DMS153 treated with DMSO at 0.1 percent for 48 hours (cell line): ENCODE results near the gene HELB.

Experiments
- DNase-seq: peaks from one replicate; lab custom pipeline; 2025; ENCODE audit not compliant: unreplicated experiment; lab: John Stamatoyannopoulos, UW

The HELB gene

GRCh38 chr12:66359300-66359699, 57.0 kb downstream of the HELB start:
- DNase-seq = no peak

GRCh38 chr12:66361703-66362102, 59.4 kb downstream of the HELB start:
- DNase-seq = no peak

DNA sequence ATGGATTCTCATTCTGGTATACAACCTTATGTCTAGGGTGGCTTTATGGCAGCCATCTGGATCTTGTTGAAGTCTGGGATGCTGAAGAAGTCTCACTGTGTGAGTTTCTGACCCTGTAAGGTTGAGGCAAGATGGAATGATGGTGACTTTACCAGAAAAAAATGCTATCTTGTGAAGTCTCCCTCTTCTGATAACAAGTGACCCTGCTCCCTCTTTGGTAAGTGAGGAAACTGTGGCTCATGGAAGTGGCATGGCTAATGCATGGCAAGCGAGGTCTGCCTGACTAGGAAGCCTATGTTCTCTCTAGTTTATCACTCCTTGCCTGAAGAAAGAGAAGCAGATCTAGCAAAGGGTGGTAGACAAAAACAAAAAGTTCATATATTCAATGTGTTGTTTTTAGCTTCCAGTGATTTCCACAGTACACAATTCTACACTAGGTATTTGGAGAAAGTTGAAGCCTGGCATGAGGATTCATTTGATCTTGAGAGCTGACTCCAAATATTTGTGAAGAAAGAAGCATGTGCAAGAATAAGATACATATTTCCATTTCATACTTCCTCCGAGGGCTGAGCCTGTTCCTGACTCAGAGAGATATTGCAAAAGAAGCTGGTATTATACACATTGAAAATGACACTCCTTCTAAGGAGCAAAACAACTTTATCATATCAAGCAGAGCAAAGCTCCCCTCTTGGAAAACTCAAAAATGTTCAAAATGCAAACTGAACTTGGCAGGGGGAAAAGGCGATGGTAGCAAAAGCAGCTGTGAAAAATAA, 63.6 kb downstream of the HELB start:
- DNase-seq = no peak

DNA sequence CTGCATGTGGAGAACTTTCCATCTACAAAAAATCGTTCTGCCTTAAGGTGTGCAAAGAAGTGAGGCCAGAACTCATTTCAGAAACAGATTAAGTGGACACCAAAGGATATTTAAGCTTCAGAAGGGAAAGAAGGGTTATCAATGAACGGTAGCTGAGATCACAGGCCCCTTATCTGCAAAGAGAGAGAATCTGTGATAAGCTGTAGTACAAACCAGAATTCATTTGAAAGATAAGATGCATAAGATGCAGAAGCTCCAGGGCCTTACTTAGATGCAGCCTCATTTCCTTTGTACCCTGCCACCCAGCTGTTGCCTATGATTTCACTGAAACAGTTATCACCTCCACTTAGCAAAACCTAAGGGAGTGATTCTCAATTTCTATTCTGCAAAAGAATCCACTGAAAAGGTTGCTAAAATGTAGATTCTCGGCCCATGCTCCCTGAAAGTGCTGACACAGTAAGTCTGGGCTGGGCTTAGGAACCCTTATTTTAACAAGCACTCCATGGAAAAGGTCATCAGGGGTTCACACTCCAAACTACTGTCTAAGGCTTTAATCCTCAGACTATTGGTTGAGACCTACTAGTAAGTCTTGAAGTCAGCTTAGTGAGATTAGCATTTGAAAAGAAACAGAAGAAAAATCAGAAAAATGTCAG, 64.8 kb downstream of the HELB start:
- DNase-seq = no peak

- DNase-seq = no peak
These were observed 69.7 kb downstream of the HELB start for GRCh38 chr12:66371982-66372381.

DNA sequence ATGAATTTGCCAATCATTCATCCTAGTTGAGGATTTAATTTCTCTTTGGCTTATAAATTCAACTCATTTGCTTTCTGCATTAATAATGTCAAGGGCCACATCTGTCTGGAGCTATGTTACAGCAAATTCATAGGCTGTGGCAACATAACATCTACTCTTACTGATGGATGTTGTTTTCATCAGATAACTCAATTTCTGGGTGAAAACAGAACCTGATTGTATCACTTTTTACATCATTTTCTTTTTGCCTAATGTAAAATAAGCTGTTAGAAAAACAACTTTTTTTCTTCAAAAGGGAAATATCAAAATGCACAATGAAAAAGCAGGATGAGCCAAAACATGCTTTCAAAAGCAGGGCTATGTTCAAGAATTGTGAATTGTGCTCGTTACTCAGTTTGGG, 73.3 kb downstream of the HELB start:
- no peak for DNase-seq

- DNase-seq = no peak
These were observed 77.3 kb downstream of the HELB start for GRCh38 chr12:66379616-66380015.

GRCh38 chr12:66380769-66381535, 78.7 kb downstream of the HELB start:
- no peak for DNase-seq

DNA sequence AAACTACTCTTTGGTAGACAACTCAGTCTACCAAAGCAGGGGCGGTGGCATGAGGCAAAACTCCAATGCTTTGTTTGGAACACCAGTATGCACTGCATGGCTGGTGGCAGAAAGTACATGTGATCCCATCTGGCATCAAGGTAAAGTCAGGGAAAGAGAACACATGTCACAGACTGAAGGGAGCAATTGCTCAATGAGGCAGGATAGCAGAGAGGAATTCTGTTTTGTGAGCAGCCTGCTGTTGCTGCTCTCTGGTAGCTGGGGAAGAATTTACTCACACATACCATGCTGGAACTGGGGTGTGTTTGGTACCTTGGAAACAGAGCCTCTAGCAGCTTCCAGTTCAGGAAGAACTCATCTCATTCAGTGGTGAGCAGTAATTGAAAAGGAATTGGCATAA, 84.8 kb downstream of the HELB start:
- no peak for DNase-seq
